IgD-negative memory B cell (primary cell): ENCODE measurements around the gene CRB1. TPM values are rescaled to one million over a fixed set of nuclear protein-coding genes. Genes with fewer than 3 reads are reported as not detected.

Experiments used
- H3K27ac Mint-ChIP-seq, 3 donors: one replicate each; pipeline ENCODE4 v1.8.0; 2020 to 2022; ENCODE audit warnings: mild to moderate bottlenecking in 3 of 3, mixed read lengths in 3 of 3, moderate library complexity in 1 of 3
- H3K27me3 Mint-ChIP-seq: one replicate; pipeline ENCODE4 v1.8.0; 2021; ENCODE audit warnings: mixed read lengths
- H3K36me3 Mint-ChIP-seq: one replicate; pipeline ENCODE4 v1.8.0; 2020; ENCODE audit warnings: mild to moderate bottlenecking, mixed read lengths
- H3K4me1 Mint-ChIP-seq, 3 donors: one replicate each; pipeline ENCODE4 v1.8.0; 2020 to 2022; ENCODE audit warnings: mixed read lengths in 3 of 3, mild to moderate bottlenecking in 1 of 3
- H3K4me3 Mint-ChIP-seq, 4 donors: one replicate each; pipeline ENCODE4 v1.8.0; 2020 to 2022; ENCODE audit warnings: mild to moderate bottlenecking in 4 of 4, mixed read lengths in 4 of 4, moderate library complexity in 3 of 4
- H3K9me3 Mint-ChIP-seq, 3 donors: one replicate each; pipeline ENCODE4 v1.8.0; 2020 to 2021; ENCODE audit warnings: mixed read lengths in 3 of 3, mild to moderate bottlenecking in 1 of 3
- polyA plus RNA-seq: library from polyadenylated mRNA; unstranded; fragments of 300-500 nt; fragmentation: Illumina TruSeq; gene quantifications from one replicate; pipeline ENCODE4 v1.2.3, GENCODE V29; 2021

CRB1 gene
- polyA plus RNA-seq, 1 donor from 2014 or later, result not detected

DNA sequence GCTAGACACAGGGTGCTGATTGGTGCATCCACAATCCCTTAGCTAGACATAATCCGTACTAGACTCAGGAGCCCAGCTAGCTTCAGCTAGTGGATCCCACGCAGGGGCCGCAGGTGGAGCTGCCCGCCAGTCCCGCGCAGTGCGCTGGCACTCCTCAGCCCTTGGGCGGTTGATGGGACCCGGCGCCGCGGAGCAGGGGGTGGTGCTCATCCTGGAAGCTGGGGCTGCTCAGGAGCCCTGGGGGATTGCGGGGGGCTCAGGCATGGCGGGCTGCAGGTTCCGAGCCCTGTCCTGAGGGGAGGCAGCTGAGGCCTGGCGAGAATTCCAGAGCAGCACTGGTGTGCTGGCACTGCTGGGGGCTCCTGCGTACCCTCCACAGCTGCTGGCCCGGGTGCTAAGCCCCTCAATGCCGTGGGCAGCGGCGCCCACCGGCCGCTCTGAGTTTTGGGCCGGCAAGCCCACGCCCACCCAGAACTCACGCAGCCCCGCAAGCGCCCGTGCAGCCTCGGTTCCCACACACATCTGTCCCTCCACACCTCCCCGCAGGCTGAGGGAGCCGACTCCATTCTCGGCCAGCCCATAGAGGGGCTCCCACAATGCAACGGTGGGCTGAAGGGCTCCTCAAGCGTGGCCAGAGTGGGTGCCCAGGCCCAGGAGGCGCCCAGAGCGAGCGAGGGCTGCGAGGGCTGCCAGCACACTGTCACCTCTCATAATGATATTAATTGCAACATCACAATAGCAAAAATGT is 87.4 kb downstream of the CRB1 start:
- Mint-ChIP-seq H3K36me3 (no peaks in the 10 kb centered on the region), H3K4me1 (peaks cover 0 to 3% (median 3%) of the 10 kb centered on the region in 3 donors), H3K27me3 (no peaks in the 10 kb centered on the region), H3K4me3 (no peak overlapping the region), H3K9me3 (no peaks in the 10 kb centered on the region), H3K27ac (no peak overlapping the region)

DNA sequence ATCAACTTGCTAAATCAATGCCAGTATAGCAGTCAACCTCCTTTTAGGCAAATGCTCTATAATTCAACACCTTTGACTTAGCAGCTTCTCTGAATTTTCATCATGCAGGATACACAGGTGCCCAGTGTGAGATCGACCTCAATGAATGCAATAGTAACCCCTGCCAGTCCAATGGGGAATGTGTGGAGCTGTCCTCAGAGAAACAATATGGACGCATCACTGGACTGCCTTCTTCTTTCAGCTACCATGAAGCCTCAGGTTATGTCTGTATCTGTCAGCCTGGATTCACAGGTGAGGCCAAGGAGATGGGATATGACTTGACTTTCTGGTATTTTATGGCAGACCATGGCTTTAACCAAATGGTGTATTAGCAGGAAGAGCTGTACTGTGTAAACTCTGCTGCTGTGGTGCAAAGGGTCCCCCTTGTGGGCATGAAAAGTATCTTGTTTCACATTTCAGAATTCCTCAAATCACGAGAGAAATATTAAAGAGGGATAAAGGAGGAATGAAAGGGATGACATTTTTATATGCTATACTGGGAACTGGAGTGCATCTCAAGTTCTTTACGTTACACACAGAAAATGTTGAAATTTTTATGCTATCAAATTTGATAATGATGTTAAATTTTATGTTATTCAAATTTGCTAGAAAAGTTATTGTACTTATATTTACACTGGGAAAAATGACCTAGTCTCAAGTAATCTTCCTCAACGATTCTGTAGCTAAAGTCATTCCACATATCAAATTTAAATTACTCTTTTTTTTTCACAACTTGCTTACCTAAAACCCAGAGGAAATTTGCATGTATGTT is 88.9 kb downstream of the CRB1 start:
- Mint-ChIP-seq H3K36me3 (no peaks in the 10 kb centered on the region), H3K4me3 (no peak overlapping the region), H3K9me3 (no peaks in the 10 kb centered on the region), H3K4me1 (peaks cover 0 to 3% (median 3%) of the 10 kb centered on the region in 3 donors), H3K27ac (peak overlapping the region in 1 of 3 donors; percentile 87), H3K27me3 (no peaks in the 10 kb centered on the region)

DNA sequence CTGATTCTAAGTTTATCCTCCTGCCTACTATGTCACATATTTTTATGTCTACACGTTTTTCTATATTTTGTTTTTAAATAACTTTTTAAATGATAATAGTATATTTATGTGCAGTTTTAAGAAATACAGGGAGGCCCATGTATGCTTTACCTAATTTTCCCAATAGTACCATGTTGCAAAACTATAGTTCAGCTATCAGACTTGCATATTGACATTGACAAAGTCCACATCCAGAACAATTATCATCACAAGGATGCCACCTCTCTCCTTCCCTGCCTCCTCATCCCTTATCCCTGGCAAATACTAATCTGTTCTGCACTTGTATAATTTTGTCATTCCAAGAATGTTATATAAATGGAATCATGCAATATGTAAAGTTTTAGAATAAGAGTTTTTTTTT is 90.9 kb downstream of the CRB1 start:
- peaks cover 0 to 3% (median 3%) of the 10 kb centered on the region in 3 donors for H3K4me1 Mint-ChIP-seq
- H3K9me3 Mint-ChIP-seq, result no peaks in the 10 kb centered on the region
- H3K4me3 Mint-ChIP-seq, result no peak overlapping the region
- peaks cover 3% of the 10 kb centered on the region for H3K27me3 Mint-ChIP-seq
- H3K36me3 Mint-ChIP-seq, result no peaks in the 10 kb centered on the region
- H3K27ac Mint-ChIP-seq, result peak overlapping the region in 1 of 3 donors; percentile 59

DNA sequence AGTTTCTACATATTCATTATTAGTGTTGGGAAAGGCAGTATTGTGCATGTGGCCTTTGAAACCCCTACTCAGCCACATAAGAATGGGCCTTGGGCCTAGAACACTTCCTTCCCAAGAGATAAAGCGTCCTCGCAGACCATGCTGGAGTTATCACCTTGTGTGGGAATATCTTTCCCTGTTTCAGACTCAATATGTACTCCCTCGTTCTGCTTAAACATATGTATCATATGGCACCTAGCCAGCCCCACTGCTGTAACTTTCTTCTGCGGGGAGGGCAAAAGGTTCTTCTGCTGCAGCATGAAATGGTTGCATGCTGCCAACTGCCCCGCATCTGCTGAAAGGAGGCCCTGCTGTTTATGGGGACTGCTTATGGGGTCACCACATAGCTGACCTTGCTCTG is 92.0 kb downstream of the CRB1 start:
- Mint-ChIP-seq H3K4me3 (no peak overlapping the region), H3K36me3 (no peaks in the 10 kb centered on the region), H3K4me1 (peaks cover 0 to 3% (median 1%) of the 10 kb centered on the region in 3 donors), H3K27me3 (peaks cover 3% of the 10 kb centered on the region), H3K9me3 (no peaks in the 10 kb centered on the region), H3K27ac (no peak overlapping the region)

DNA sequence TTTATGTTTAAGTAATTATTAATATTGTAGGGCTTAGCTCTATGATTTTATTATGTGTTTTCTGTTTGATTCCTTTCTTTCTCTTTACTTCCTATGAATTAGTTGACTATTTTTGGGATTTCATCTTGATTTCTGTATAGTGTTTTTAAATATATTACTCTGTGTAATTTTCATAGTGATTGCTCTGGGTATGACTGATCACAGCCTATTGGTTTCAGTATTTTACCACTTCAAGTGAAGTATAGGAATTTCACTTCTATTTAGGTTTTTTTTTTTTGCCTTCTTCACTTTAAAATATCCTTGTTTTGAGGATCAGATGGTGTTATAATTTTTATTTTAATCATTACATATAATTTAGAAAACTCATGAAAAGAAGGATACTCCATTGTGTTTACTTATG is 94.8 kb downstream of the CRB1 start:
- Mint-ChIP-seq H3K36me3 (no peaks in the 10 kb centered on the region), H3K9me3 (no peaks in the 10 kb centered on the region), H3K4me3 (no peak overlapping the region), H3K4me1 (no peaks in the 10 kb centered on the region), H3K27ac (no peak overlapping the region), H3K27me3 (peaks cover 3% of the 10 kb centered on the region)

DNA sequence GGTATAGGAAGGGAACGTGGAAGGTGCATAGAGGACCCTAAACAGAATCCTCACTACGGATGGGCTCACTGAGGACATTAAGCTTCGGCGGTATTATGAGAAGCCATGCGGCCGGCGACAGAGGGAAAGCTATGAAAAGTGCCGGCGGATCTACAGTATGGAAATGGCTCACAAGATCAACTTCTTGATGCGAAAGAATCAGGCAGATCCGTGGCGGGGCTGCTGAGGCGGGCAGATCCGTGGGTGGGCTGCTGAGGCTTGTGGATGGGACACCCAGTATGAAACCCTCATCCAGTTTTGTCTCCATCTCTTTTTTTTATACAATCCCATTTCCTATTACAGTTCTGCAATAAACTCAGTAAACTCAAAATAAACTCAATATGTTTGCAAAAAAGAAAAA is 95.8 kb downstream of the CRB1 start:
- no peaks in the 10 kb centered on the region for H3K36me3 Mint-ChIP-seq
- H3K27ac Mint-ChIP-seq, result no peak overlapping the region
- H3K4me3 Mint-ChIP-seq, result no peak overlapping the region
- H3K4me1 Mint-ChIP-seq, result no peaks in the 10 kb centered on the region
- H3K27me3 Mint-ChIP-seq, result peaks cover 3% of the 10 kb centered on the region
- H3K9me3 Mint-ChIP-seq, result no peaks in the 10 kb centered on the region

DNA sequence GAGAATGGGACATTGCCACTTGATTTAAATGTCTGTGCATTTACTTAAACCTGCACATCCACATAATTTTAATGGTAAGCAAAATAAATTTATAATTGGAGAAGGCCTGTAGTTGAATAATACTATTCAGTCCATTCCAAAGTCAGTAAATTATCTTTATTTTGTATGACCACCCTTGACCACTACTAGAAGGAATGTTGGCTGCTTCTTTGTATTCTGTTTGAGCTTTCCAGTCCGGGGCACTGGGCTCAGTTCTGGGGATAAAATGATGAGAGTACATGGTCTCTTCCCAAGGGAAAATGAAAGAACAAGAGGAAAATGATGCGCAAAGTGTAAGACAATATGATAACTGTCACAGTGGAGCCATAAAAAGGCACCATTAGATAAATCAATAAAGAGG is 98.9 kb downstream of the CRB1 start:
- Mint-ChIP-seq H3K4me1 (no peaks in the 10 kb centered on the region), H3K27me3 (peaks cover 3% of the 10 kb centered on the region), H3K36me3 (no peaks in the 10 kb centered on the region), H3K4me3 (no peak overlapping the region), H3K27ac (no peak overlapping the region), H3K9me3 (peaks cover 0 to 2% (median 0%) of the 10 kb centered on the region in 3 donors)

DNA sequence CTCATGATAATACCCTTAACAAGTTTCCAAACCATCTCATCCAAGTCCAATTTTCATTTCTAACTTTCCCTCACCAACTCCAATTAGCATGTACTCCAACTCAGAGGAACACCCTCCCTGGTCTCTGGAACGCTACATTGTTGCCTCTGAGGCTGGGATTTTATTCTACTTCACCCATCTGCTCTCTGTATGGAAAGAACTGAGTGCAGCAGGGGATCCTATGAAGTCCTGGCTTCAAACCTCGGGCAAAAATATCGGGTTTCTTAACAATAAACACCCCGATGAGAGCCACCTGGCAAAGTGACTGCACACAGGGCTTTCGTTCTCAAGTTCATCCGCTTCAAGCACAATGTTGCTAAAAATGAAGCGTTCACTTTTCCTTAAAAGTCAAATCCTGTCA is 99.6 kb downstream of the CRB1 start:
- H3K4me3 Mint-ChIP-seq, result no peak overlapping the region
- H3K9me3 Mint-ChIP-seq, result peaks cover 0 to 2% (median 0%) of the 10 kb centered on the region in 3 donors
- no peaks in the 10 kb centered on the region for H3K36me3 Mint-ChIP-seq
- peaks cover 3% of the 10 kb centered on the region for H3K27me3 Mint-ChIP-seq
- no peak overlapping the region for H3K27ac Mint-ChIP-seq
- H3K4me1 Mint-ChIP-seq, result no peaks in the 10 kb centered on the region

DNA sequence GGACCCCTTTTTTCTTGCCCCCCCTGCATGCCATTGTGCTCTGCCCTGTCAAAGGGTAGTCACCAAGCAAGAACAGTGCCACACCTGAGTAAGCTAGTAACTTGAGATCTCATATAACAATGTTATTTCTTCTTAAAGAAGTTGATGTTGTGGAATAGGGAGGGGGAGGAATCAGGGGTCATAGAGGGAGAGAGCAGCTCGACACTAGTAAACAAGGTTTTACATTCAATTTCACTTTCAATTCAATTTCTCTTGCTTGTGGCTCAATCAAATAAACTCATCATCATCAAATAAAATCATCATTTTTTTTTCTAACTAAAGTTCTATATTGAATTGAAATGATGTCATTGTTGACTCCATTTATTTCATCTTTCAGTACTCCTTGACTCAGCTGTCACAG is 106.4 kb downstream of the CRB1 start:
- Mint-ChIP-seq H3K4me3 (peak overlapping the region in 1 of 4 donors; percentile 16), H3K36me3 (no peaks in the 10 kb centered on the region), H3K9me3 (peaks cover 0 to 2% (median 0%) of the 10 kb centered on the region in 3 donors), H3K27ac (peak overlapping the region in 1 of 3 donors; percentile 33), H3K4me1 (peaks cover 0 to 7% (median 0%) of the 10 kb centered on the region in 3 donors), H3K27me3 (no peaks in the 10 kb centered on the region)

DNA sequence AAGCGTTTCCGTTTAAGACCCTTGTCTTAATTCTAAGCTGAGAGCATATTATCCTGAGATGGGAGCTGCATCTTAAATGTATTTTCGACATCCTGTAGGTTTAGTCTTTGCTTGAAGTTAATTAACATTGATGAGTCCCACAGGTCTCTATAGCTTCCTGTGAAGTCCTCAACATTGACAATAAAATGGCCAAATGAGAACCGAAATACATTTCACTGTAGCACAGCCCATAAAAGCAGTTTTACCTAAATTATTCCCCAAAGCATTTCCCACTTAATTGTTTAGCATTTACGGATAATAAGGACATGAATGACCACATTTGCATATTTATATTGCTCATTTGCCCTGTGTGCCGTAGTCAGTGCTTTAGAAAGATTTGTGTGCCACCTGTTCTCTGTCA is 116.4 kb downstream of the CRB1 start:
- no peaks in the 10 kb centered on the region for H3K9me3 Mint-ChIP-seq

DNA sequence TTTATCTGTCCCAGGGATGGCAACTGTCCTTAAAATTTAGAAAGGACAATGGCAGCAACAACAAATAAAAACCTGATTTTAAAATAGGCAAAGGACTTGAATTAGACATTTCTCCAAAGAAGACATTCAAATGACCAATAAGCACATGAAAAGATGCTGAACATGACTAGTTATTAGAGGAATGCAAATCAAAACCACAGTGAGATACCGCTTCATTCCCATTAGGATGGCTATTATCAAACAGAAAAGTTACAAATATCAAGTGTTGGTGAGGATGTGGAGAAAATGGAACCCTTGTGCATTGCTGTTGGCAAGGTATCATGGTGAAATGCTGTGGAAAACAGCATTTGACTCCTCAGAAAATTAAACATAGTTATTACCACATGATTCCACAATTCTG is 120.7 kb downstream of the CRB1 start:
- no peak overlapping the region for H3K27ac Mint-ChIP-seq
- H3K9me3 Mint-ChIP-seq, result no peaks in the 10 kb centered on the region
- H3K27me3 Mint-ChIP-seq, result peaks cover 6% of the 10 kb centered on the region
- H3K4me3 Mint-ChIP-seq, result no peak overlapping the region
- H3K36me3 Mint-ChIP-seq, result peaks cover 2% of the 10 kb centered on the region
- H3K4me1 Mint-ChIP-seq, result peaks cover 0 to 2% (median 0%) of the 10 kb centered on the region in 3 donors

More for the DNA sequence above, 116.4 kb downstream of the CRB1 start:
- Mint-ChIP-seq H3K4me1 (no peaks in the 10 kb centered on the region), H3K36me3 (peaks cover 2% of the 10 kb centered on the region), H3K27ac (no peak overlapping the region), H3K27me3 (peaks cover 6% of the 10 kb centered on the region), H3K4me3 (no peak overlapping the region)

DNA sequence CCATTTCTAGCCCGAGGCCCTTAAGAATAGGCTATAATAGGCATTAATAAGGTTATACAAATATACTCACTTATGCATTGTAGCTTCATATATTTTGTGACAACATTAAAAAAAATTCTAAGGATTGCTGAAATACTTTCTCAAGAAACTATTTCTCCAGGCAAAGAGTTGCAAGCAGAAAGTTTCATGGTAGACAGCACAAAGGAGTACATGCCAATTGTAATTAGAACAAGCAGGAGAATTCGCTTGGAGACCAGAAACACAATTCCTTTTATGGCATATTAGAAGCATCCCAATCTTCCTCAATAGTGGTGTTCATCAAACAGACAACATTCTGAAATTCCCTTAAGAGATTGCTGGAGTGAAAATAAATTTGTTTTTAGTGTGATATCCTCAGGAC is 122.8 kb downstream of the CRB1 start:
- H3K27ac Mint-ChIP-seq, result no peak overlapping the region

DNA sequence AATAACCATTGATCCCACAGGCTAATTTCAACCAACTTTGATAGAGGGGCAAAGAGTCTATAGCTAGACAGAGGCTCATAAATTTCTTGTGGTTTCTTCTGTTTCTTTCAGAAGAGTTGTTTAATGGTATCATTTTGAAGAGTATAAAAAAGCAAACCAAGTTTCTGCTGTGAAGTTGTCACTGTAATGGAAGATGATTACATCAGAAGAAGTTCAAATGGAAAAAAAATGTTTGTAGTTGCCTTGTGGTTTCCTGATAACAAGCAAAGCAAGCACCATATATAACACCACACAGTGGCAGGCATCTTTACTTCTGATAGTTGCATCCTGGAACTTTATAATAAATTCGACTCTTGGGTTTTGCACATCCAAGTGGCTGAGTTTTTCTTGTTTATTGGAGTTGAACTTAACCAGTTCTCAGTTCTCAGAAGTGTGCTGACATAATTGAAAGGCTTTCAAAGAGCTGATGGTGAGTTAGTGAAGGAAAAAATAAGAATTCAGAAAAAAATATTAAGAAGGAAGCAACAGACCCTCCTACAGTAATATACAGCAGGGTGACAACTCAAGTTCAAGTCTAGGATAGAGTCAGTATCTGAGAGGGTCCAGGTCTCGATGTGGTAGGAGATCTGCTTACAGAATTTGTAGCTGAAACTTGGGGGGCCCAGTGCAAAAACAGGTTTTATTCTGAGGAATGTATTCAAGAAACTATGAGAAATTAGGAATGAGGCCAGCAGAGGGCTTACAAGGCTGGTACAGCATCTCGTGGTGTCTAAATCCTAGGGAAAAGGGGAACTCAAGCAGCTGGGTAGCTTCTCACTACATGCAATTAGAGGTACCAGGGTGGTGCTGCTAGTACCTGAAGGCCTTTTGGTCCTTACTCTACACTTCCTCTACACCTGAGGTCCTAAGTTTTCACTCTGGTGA is 123.5 kb downstream of the CRB1 start:
- no peak overlapping the region for H3K27ac Mint-ChIP-seq
- H3K36me3 Mint-ChIP-seq, result peaks cover 2% of the 10 kb centered on the region
- peaks cover 0 to 2% (median 0%) of the 10 kb centered on the region in 3 donors for H3K4me1 Mint-ChIP-seq
- H3K4me3 Mint-ChIP-seq, result no peak overlapping the region
- H3K27me3 Mint-ChIP-seq, result peaks cover 6% of the 10 kb centered on the region
- H3K9me3 Mint-ChIP-seq, result no peaks in the 10 kb centered on the region

More for the DNA sequence above, 122.8 kb downstream of the CRB1 start:
- Mint-ChIP-seq H3K4me3 (no peak overlapping the region), H3K9me3 (no peaks in the 10 kb centered on the region), H3K4me1 (peaks cover 0 to 2% (median 0%) of the 10 kb centered on the region in 3 donors), H3K27me3 (peaks cover 9% of the 10 kb centered on the region), H3K36me3 (peaks cover 2% of the 10 kb centered on the region)

DNA sequence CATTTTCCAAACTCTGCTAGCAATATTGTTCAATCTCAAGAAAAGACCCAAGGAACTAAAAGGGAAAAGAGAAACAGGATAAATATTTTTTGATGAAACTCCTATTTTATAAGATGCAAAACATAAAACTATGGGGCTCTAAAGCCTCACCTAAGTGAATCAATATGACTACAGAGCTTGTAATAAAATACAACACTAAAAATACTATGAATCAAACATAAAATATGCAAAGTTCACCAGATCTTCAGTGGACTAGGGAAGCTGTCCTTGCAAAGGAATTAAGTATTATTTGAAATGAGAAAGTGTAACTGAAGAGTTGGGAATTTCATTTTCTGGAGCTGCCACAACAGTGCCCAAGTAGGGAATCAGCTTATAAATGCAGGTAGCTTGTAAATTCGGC is 124.5 kb downstream of the CRB1 start:
- H3K27ac Mint-ChIP-seq, result no peak overlapping the region
- no peak overlapping the region for H3K4me3 Mint-ChIP-seq
- H3K27me3 Mint-ChIP-seq, result peaks cover 6% of the 10 kb centered on the region
- H3K4me1 Mint-ChIP-seq, result peaks cover 0 to 2% (median 0%) of the 10 kb centered on the region in 3 donors
- H3K9me3 Mint-ChIP-seq, result no peaks in the 10 kb centered on the region
- no peaks in the 10 kb centered on the region for H3K36me3 Mint-ChIP-seq

DNA sequence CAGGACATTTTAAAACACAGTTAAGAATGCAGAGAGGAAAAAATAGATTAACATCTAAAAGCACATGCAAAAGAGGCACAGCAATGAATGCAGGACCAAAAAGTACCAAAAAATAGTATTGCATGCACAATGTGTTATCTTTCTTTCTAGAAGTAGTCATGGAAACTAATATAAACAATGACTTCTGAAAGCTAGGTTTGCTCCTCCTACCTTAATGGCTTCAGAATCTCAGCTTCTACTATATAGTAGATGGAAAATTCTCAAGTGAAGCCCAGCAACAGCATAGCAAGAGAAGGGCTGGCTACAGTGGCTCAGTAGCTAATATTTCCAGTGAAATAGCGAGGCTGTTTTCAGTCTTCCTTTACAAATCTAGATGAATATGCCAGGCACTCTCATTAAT is 125.1 kb downstream of the CRB1 start:
- H3K9me3 Mint-ChIP-seq, result no peaks in the 10 kb centered on the region
- H3K4me3 Mint-ChIP-seq, result no peak overlapping the region
- no peak overlapping the region for H3K27ac Mint-ChIP-seq
- H3K36me3 Mint-ChIP-seq, result no peaks in the 10 kb centered on the region
- H3K27me3 Mint-ChIP-seq, result peaks cover 6% of the 10 kb centered on the region
- peaks cover 0 to 2% (median 0%) of the 10 kb centered on the region in 3 donors for H3K4me1 Mint-ChIP-seq
